Measurements from ENCODE around the gene TYRO3. TPM values are rescaled to one million over a fixed set of nuclear protein-coding genes. Genes with fewer than 3 reads are reported as not detected.

The TYRO3 gene
- total and polyA plus RNA-seq, 2 of the 13 experiments (the other 11 are each of a cell fraction or from before 2014, with no cell fraction given), result 24.0 to 43.6 TPM

DNA sequence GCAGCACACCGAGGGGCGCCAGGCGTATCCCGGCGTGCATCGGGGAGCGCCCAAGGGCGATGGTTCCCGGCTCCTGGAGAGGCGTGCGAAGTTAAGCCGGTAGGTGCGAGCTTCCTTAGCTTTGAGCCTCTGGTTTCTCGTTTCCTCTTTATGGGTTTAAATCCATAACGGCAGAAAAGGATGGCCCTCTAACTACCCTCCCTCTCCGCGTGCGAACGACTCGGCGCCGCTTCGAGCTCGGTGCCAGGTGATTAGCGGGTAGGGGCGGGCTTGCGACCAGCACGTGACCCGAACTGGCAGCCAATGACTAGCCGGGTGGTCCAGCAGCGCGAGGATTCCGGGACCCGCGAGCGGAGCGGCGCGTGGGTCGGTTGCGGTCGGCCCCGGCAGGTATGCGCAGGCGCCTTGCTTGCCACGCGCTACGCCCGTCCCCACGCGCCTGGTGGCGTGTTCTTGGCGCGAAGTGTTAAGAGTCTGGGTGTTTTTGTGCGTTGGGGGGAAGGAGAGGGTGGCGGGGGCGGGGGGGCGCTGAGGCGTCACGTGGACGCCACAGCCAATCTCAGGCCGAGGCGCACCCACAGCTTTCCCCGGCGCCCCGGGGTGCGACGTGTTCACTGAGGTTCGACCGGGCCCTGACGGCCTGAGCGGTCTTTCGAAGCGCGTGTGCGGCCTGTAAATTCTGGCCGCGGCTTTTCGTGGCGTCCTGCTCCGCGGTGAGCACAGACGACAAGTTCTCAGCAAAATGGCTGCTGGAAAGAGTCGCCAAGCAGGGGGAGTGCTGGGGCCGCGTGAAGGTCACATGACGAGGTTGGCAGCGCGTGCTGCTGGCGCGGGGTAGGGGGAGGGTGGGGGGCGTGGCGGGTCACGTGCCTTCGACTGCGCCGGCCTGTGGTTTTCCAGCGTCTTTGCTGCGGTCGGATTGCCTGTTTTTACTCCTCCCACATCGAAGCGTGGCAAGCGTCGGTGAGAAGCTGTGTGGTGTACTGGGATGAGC lies 62.5 kb downstream of the TYRO3 start (continued):
- no peak for TF ChIP-seq MAZ (IDR thresholded peaks at IDR 0.05; ENCODE audit: borderline replicate concordance, low read depth, low read length)
- TF ChIP-seq MAZ (CRISPR knock-in tag; IDR thresholded peaks at IDR 0.05; ENCODE audit: low read depth), result peak; percentile 97
- TF ChIP-seq ZNF510 (CRISPR knock-in tag; IDR thresholded peaks at IDR 0.05; ENCODE audit: low read depth), result peak; percentile 100
- TF ChIP-seq FLYWCH1 (CRISPR knock-in tag; IDR thresholded peaks at IDR 0.05), result peak; percentile 87; the same call in 1 of the 2 replicates
- TF ChIP-seq RELA (CRISPR knock-in tag; IDR thresholded peaks at IDR 0.05), result no peak
- TF ChIP-seq, protein P1, sequence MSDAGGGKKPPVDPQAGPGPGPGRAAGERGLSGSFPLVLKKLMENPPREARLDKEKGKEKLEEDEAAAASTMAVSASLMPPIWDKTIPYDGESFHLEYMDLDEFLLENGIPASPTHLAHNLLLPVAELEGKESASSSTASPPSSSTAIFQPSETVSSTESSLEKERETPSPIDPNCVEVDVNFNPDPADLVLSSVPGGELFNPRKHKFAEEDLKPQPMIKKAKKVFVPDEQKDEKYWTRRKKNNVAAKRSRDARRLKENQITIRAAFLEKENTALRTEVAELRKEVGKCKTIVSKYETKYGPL (CRISPR knock-in tag; IDR thresholded peaks at IDR 0.05), result peak; percentile 94
- TF ChIP-seq ZIK1 (CRISPR knock-in tag; IDR thresholded peaks at IDR 0.05; ENCODE audit: borderline replicate concordance, low read depth), result peak; percentile 97
- TF ChIP-seq ETV6 (CRISPR knock-in tag; conservative IDR thresholded peaks at IDR 0.05), result peak; percentile 89; the same call in 1 of the 2 replicates
- TF ChIP-seq, protein P2, sequence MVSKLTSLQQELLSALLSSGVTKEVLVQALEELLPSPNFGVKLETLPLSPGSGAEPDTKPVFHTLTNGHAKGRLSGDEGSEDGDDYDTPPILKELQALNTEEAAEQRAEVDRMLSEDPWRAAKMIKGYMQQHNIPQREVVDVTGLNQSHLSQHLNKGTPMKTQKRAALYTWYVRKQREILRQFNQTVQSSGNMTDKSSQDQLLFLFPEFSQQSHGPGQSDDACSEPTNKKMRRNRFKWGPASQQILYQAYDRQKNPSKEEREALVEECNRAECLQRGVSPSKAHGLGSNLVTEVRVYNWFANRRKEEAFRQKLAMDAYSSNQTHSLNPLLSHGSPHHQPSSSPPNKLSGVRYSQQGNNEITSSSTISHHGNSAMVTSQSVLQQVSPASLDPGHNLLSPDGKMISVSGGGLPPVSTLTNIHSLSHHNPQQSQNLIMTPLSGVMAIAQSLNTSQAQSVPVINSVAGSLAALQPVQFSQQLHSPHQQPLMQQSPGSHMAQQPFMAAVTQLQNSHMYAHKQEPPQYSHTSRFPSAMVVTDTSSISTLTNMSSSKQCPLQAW (CRISPR knock-in tag; IDR thresholded peaks at IDR 0.05), result peak; percentile 91
- peak; percentile 63 for TF ChIP-seq ONECUT2 (CRISPR knock-in tag; IDR thresholded peaks at IDR 0.05)
- peak; percentile 85; the same call in 1 of the 2 replicates for TF ChIP-seq EED (CRISPR knock-in tag; IDR thresholded peaks at IDR 0.05)
- peak; percentile 97; the same call in 1 of the 2 replicates for TF ChIP-seq ZNF598 (CRISPR knock-in tag; IDR thresholded peaks at IDR 0.05; ENCODE audit: borderline replicate concordance)
- TF ChIP-seq, protein P3, sequence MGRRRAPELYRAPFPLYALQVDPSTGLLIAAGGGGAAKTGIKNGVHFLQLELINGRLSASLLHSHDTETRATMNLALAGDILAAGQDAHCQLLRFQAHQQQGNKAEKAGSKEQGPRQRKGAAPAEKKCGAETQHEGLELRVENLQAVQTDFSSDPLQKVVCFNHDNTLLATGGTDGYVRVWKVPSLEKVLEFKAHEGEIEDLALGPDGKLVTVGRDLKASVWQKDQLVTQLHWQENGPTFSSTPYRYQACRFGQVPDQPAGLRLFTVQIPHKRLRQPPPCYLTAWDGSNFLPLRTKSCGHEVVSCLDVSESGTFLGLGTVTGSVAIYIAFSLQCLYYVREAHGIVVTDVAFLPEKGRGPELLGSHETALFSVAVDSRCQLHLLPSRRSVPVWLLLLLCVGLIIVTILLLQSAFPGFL (CRISPR knock-in tag; IDR thresholded peaks at IDR 0.05), result no peak; the same call in 1 of the 2 replicates
- peak; percentile 98 for TF ChIP-seq NFKB2 (CRISPR knock-in tag; IDR thresholded peaks at IDR 0.05; ENCODE audit: borderline replicate concordance)
- peak; percentile 92 for TF ChIP-seq MYC (CRISPR knock-in tag; IDR thresholded peaks at IDR 0.05; ENCODE audit: borderline replicate concordance)
- TF ChIP-seq ATAD3A (CRISPR knock-in tag; IDR thresholded peaks at IDR 0.05), result peak; percentile 50; the same call in 1 of the 2 replicates
- peak; percentile 97 for TF ChIP-seq ZNF546 (CRISPR knock-in tag; conservative IDR thresholded peaks at IDR 0.05)
- TF ChIP-seq, protein P4, sequence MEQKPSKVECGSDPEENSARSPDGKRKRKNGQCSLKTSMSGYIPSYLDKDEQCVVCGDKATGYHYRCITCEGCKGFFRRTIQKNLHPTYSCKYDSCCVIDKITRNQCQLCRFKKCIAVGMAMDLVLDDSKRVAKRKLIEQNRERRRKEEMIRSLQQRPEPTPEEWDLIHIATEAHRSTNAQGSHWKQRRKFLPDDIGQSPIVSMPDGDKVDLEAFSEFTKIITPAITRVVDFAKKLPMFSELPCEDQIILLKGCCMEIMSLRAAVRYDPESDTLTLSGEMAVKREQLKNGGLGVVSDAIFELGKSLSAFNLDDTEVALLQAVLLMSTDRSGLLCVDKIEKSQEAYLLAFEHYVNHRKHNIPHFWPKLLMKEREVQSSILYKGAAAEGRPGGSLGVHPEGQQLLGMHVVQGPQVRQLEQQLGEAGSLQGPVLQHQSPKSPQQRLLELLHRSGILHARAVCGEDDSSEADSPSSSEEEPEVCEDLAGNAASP (CRISPR knock-in tag; IDR thresholded peaks at IDR 0.05; ENCODE audit: borderline replicate concordance), result peak; percentile 69; the same call in 1 of the 2 replicates
- peak; percentile 88 for TF ChIP-seq KMT2A (CRISPR knock-in tag; IDR thresholded peaks at IDR 0.05)
- TF ChIP-seq ZNF143 (CRISPR knock-in tag; IDR thresholded peaks at IDR 0.05), result peak; percentile 94
- TF ChIP-seq, protein P5, sequence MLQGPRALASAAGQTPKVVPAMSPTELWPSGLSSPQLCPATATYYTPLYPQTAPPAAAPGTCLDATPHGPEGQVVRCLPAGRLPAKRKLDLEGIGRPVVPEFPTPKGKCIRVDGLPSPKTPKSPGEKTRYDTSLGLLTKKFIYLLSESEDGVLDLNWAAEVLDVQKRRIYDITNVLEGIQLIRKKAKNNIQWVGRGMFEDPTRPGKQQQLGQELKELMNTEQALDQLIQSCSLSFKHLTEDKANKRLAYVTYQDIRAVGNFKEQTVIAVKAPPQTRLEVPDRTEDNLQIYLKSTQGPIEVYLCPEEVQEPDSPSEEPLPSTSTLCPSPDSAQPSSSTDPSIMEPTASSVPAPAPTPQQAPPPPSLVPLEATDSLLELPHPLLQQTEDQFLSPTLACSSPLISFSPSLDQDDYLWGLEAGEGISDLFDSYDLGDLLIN (CRISPR knock-in tag; IDR thresholded peaks at IDR 0.05; ENCODE audit: borderline replicate concordance), result peak; percentile 44; the same call in 1 of the 2 replicates
- TF ChIP-seq SIX1 (CRISPR knock-in tag; IDR thresholded peaks at IDR 0.05; ENCODE audit: borderline replicate concordance), result no peak
- peak; percentile 99 for TF ChIP-seq CCDC6 (CRISPR knock-in tag; IDR thresholded peaks at IDR 0.05)

Measured in HepG2 (cell line).